Ascending aorta (tissue), 2 donors: ENCODE results near the gene NHS. TPM values are rescaled to one million over a fixed set of nuclear protein-coding genes. Genes with fewer than 3 reads are reported as not detected.
"Not testable (repeated sequence)": the region's sequence is repeated elsewhere in the genome, so short reads cannot be mapped to it uniquely, and the experiment has no call there.

Experiments used
- DNase-seq, 2 donors: peaks; one replicate each; pipeline ENCODE4 v3.0.0-alpha.2; 2019; ENCODE audit warnings: low spot score in 2 of 2
- H3K27ac ChIP-seq, 2 donors: fragments of 200-600 bp; sonication (generic); one replicate each; pipeline ENCODE4 v1.5.1; 2016 to 2017; ENCODE audit warnings: mild to moderate bottlenecking in 1 of 2
- H3K27me3 ChIP-seq: fragments of 200-600 bp; sonication (generic); one replicate; pipeline ENCODE4 v1.5.1; 2017
- H3K36me3 ChIP-seq, 2 donors: fragments of 200-600 bp; sonication (generic); one replicate each; pipeline ENCODE4 v1.5.1; 2016
- H3K4me1 ChIP-seq, 2 donors: fragments of 200-600 bp; sonication (generic); one replicate each; pipeline ENCODE4 v1.5.1; 2016 to 2017; ENCODE audit warnings: mild to moderate bottlenecking in 1 of 2
- H3K4me3 ChIP-seq, 2 donors: fragments of 200-600 bp; sonication (generic); one replicate each; pipeline ENCODE4 v1.5.1; 2016 to 2017; ENCODE audit warnings: mild to moderate bottlenecking in 1 of 2
- H3K9me3 ChIP-seq, 2 donors: fragments of 200-600 bp; sonication (generic); one replicate each; pipeline ENCODE4 v1.5.1; 2016
- intact Hi-C: fragments of 100-400 bp; cut with DNase I; formaldehyde crosslinking; loops from one replicate; pipeline ENCODE4 v1.15.1; 2023
- total RNA-seq: library from RNA; depleted of rRNA; stranded (reverse); fragments of >200 nt; gene quantifications from one replicate; pipeline ENCODE4 v1.1.0, GENCODE V29; 2016
- TF ChIP-seq, protein P1 (sequence below), 3 experiments: fragments of 200-600 bp in 2 of 3; fragments of 450-650 bp in 1 of 3; sonication (generic) in 2 of 3; IDR thresholded peaks; one replicate each; pipeline ENCODE4 v1.5.1; 2016 to 2019; ENCODE audit warnings: antibody characterized with exemption in 3 of 3, mild to moderate bottlenecking in 1 of 3, moderate library complexity in 1 of 3

The NHS gene
- total RNA-seq, 1 donor from 2014 or later = 8.8 TPM

DNA sequence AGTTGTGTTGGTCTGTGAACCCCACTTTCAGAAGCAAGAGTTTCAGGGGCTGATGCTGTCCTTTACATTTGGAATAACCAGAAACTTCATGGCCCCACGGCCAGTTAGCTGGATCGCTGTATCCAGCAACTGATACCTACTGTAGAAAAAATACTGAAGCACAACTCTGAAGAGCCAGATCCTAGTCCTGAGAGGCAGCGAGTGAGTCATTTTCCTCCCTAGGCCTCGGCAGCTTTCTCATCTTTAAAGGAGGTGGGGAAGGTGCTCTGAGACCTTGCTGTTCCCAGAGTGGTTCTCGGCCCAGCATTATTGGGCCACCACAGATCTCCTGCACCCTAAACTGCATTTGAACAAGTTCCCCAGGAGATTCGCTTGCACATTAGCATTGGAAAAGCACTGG is 63.2 kb downstream of the NHS start:
- DNase-seq = no peak
- TF ChIP-seq, protein P1, sequence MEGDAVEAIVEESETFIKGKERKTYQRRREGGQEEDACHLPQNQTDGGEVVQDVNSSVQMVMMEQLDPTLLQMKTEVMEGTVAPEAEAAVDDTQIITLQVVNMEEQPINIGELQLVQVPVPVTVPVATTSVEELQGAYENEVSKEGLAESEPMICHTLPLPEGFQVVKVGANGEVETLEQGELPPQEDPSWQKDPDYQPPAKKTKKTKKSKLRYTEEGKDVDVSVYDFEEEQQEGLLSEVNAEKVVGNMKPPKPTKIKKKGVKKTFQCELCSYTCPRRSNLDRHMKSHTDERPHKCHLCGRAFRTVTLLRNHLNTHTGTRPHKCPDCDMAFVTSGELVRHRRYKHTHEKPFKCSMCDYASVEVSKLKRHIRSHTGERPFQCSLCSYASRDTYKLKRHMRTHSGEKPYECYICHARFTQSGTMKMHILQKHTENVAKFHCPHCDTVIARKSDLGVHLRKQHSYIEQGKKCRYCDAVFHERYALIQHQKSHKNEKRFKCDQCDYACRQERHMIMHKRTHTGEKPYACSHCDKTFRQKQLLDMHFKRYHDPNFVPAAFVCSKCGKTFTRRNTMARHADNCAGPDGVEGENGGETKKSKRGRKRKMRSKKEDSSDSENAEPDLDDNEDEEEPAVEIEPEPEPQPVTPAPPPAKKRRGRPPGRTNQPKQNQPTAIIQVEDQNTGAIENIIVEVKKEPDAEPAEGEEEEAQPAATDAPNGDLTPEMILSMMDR (IDR thresholded peaks at IDR 0.05) = no peak
- Histone ChIP-seq H3K27ac (no peak overlapping the region), H3K9me3 (no peaks in the 10 kb centered on the region), H3K4me3 (no peak overlapping the region), H3K36me3 (no peaks in the 10 kb centered on the region), H3K4me1 (no peaks in the 10 kb centered on the region), H3K27me3 (no peaks in the 10 kb centered on the region)
- intact Hi-C loops = no loop called here

DNA sequence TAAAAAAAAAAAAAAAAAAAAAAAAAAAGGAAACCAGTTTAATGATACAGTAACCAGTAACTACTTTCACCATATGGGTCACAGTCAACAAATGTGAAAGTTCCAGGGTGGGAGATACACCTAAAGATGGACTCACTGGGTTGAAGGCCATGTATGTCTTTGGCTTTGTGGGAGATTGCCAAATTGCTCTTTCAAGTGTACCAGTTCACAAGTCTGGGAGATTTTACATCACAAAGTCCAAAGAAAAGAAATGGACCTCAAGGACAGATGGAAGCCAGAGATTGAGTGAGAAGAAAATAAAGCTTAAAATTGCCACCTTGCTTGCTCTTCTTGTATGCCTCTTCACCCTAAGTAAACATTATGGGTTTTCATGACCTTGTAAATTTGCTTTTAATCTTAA is 65.3 kb downstream of the NHS start:
- Histone ChIP-seq H3K27me3 (no peaks in the 10 kb centered on the region), H3K36me3 (no peaks in the 10 kb centered on the region), H3K27ac (no peak overlapping the region), H3K4me3 (no peak overlapping the region), H3K9me3 (no peaks in the 10 kb centered on the region), H3K4me1 (no peaks in the 10 kb centered on the region)
- TF ChIP-seq, protein P1 (IDR thresholded peaks at IDR 0.05) = no peak
- DNase-seq = no peak
- intact Hi-C loops = no loop called here

DNA sequence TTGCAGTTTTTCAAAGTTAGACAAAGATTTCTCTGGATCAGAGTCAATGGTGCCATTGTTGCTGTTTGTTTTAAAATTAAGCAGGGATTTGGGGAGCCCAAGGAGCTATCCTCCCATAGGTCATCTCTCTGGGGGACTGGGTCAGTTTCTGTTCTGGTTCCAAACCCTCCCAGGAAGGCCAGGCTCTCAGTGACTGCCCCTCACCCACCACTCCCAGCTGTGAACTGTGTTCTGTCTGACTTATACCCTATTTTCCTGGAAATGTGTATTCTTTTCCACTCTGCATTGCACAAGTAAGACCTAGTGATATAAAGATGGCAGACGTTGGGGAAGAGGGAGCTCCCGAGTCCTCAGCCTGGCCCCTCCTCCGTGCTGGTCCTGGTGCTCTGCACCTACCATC is 65.8 kb downstream of the NHS start:
- no peak for DNase-seq
- intact Hi-C loops = no loop called here
- TF ChIP-seq, protein P1 (IDR thresholded peaks at IDR 0.05) = no peak

DNA sequence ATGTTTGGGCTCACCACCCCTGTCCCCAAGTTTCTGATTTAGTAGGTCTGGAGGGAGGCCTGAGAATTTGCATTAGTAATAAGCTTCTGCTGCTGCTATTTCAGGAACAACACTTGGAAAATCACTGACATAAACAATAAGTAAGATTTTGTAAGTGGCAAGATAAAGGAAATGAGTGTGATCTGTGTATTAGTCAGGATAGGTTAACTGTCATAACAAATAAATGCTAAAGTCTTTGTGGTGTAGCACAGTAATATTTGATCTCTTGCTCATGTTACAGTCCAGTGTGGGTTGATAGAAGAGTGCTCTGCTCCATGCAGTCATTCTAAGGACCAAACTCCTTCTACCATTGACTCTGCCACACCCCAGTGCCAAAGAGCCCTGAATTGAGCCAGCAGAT is 67.0 kb downstream of the NHS start:
- Histone ChIP-seq H3K36me3 (no peaks in the 10 kb centered on the region), H3K27me3 (no peaks in the 10 kb centered on the region), H3K9me3 (no peaks in the 10 kb centered on the region), H3K4me3 (no peak overlapping the region), H3K27ac (no peak overlapping the region), H3K4me1 (no peaks in the 10 kb centered on the region)
- TF ChIP-seq, protein P1 (IDR thresholded peaks at IDR 0.05) = no peak
- DNase-seq = no peak
- intact Hi-C loops = no loop called here

More for the DNA sequence above, 65.8 kb downstream of the NHS start:
- Histone ChIP-seq H3K9me3 (no peaks in the 10 kb centered on the region), H3K4me3 (no peak overlapping the region), H3K4me1 (no peaks in the 10 kb centered on the region), H3K27ac (no peak overlapping the region), H3K36me3 (no peaks in the 10 kb centered on the region), H3K27me3 (no peaks in the 10 kb centered on the region)

DNA sequence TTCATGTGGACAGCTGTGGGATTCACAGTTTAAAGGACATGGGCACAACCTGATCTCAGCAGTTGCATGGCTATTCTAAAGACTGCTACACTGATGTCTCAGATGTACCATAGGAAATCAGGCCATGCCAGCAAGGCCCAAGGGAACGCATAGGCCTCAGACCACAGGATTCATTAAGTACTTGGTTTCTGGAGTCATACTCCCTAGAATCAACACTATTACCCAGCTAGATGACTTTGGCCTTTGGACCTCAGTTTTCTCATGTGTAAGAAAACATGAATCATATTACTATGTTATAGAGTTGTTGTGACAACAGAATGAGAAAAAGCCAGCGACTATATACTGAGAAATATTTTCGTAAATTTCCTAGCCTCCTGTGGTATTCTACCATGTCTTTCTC is 67.9 kb downstream of the NHS start:
- Histone ChIP-seq H3K27ac (no peak overlapping the region), H3K36me3 (no peaks in the 10 kb centered on the region), H3K9me3 (no peaks in the 10 kb centered on the region), H3K4me1 (no peaks in the 10 kb centered on the region), H3K4me3 (no peak overlapping the region), H3K27me3 (no peaks in the 10 kb centered on the region)
- no peak for DNase-seq
- TF ChIP-seq, protein P1 (IDR thresholded peaks at IDR 0.05) = no peak
- intact Hi-C loops = no loop called here

DNA sequence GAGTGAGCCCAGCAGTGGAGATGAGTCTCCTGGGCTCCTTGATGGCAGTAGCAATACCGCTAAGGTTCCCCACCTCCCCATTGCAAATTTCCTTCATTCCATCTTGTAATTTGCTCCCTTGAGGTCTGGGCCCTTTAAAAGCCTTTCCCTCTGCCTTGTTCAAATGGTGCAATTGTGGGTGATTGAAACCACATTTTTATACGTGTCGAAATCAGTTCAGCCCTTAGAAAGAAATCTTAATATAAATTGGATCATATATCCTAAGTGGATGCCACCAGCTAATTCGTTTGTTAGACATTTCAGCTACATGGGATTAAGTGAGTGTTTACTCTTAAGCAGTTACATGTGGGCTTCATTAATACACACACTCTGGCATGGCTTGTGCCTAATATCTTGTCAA is 68.6 kb downstream of the NHS start:
- H3K27me3 ChIP-seq = no peaks in the 10 kb centered on the region

DNA sequence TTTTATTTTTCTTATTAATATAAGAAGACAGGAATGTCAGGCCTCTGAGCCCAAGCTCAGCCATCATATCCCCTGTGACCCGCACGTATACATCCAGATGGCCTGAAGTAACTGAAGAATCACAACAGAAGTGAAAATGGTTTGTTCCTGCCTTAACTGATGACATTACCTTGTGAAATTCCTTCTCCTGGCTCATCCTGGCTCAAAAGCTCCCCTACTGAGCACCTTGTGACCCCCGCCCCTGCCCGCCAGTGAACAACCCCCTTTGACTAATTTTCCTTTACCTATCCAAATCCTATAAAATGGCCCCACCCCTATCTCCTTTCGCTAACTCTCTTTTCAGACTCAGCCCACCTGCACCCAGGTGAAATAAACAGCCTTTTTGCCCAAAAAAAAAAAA is 71.3 kb downstream of the NHS start:
- H3K9me3 ChIP-seq, intact Hi-C loops, DNase-seq, H3K36me3 ChIP-seq, H3K27ac ChIP-seq, H3K4me1 ChIP-seq, H3K4me3 ChIP-seq, H3K27me3 ChIP-seq: not testable (repeated sequence)

More for the DNA sequence above, 68.6 kb downstream of the NHS start:
- intact Hi-C loops = no loop called here
- no peaks in the 10 kb centered on the region for H3K36me3 ChIP-seq
- H3K4me3 ChIP-seq = no peak overlapping the region
- TF ChIP-seq, protein P1 (IDR thresholded peaks at IDR 0.05) = no peak
- no peak for DNase-seq
- H3K4me1 ChIP-seq = no peaks in the 10 kb centered on the region
- no peaks in the 10 kb centered on the region for H3K9me3 ChIP-seq
- no peak overlapping the region for H3K27ac ChIP-seq
